GM12875 (cell line): ENCODE results near the gene SGCD.

Experiments
- H3K4me3 ChIP-seq: one replicate; pipeline ENCODE4 v1.5.1; 2011; ENCODE audit warnings: low read depth, low read length, control low read depth
- CTCF ChIP-seq: IDR thresholded peaks from 2 replicates; pipeline ENCODE4 v1.5.1; 2011; ENCODE audit warnings: low read depth, mild to moderate bottlenecking, control low read depth, inconsistent platforms, low read length, moderate library complexity, borderline replicate concordance; ENCODE audit not compliant: insufficient read depth

The SGCD gene

GRCh38 chr5:156327296-156327695 lies 332 bp downstream of the SGCD start:
- no peak for TF ChIP-seq CTCF

GRCh38 chr5:156328161-156328560 lies 1.2 kb downstream of the SGCD start:
- H3K4me3 ChIP-seq: no peak overlapping the region
- no peak for TF ChIP-seq CTCF

More at GRCh38 chr5:156327296-156327695, 332 bp downstream of the SGCD start:
- no peak overlapping the region for H3K4me3 ChIP-seq

- no peak for TF ChIP-seq CTCF
- no peak overlapping the region for H3K4me3 ChIP-seq
Observed at GRCh38 chr5:156328766-156329165, 1.8 kb downstream of the SGCD start.

GRCh38 chr5:156329171-156329611 lies 2.2 kb downstream of the SGCD start:
- no peak overlapping the region for H3K4me3 ChIP-seq
- no peak for TF ChIP-seq CTCF

GRCh38 chr5:156330141-156330870 lies 3.3 kb downstream of the SGCD start:
- no peak for TF ChIP-seq CTCF
- H3K4me3 ChIP-seq: no peak overlapping the region

- no peak for TF ChIP-seq CTCF
- no peak overlapping the region for H3K4me3 ChIP-seq
Observed at GRCh38 chr5:156331181-156331580, 4.2 kb downstream of the SGCD start.

GRCh38 chr5:156331845-156332244 lies 4.9 kb downstream of the SGCD start:
- H3K4me3 ChIP-seq: no peak overlapping the region
- TF ChIP-seq CTCF: no peak
